Stimulated activated CD8-positive, alpha-beta memory T cell treated with anti-CD3 and anti-CD28 coated beads, Interleukin-15, amount 100 ng/mL, for 1 hour (primary cell): ENCODE results near the gene UBE2G2.
"Not testable (repeated sequence)": the region's sequence is repeated elsewhere in the genome, so short reads cannot be mapped to it uniquely, and the experiment has no call there.

Source experiments
- DNase-seq: peaks from one replicate; pipeline ENCODE4 v3.0.0-alpha.2; 2020; ENCODE audit warnings: low read depth

Gene UBE2G2

DNA sequence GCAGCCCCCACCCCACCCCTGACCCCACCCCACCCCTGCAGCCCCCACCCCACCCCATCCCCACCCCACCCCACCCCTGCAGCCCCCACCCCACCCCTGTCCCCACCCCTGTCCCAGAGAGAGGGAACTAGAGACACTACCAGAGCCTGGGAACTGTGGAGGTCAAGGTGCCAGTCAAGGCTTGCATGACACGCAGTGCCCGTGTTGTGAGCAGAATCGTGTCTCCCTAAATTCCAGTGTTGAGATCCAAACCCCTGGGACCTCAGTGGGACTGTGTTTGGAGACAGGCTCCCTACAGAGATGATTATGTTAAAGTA lies 34.7 kb upstream of the UBE2G2 start:
- DNase-seq = no peak

DNA sequence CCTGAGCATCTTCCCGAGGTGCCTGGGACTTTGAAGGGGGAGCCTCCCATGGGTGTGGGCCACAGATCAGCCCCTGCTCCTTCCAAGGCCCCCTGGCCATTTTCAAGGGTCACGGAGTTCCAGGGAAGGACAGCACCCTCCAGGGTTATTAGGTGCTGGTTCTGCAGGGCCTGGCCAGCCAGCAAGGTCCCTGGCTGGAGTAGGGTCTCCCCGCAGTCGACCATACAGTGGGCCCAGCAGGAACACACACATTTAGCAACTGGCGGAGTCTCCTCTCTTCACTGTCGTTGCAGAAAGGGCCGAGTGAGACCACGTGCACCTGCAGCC lies 34.0 kb upstream of the UBE2G2 start:
- no peak for DNase-seq

DNA sequence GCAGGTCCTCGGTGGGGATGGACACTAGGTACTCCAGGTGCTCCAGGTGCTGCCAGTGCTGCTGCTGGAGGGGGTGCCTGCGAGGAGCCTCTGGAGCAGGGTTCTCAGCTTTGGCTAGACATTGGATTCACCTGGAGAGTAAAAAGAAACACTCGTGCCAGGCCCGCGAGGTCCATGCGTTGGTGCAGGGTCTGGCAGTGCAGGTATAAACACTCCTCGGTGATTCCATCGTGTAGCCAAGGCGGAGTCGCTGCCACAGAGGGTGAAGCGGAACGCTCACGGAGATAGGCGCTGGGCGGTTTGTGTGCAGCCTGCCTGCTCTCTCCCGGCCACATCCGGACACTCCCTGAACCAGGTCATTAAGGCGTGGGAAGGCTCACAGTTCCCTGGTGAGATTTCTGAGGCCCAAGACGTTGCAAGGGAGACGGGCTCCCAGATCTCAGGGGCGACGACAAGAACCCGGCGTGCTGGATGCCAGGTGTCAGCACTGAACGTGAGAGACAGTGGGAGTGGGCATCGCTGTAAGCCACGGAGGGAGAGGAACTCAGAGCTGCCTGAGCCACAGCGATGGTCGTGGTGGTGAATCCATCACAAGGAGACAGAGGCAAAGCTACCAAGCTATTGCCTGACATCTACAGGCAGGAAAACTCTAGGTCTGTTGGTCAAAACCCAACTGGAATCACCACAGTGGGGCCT lies 33.5 kb upstream of the UBE2G2 start:
- no peak for DNase-seq

GRCh38 chr21:44834231-44834950 lies 32.8 kb upstream of the UBE2G2 start:
- no peak for DNase-seq

DNA sequence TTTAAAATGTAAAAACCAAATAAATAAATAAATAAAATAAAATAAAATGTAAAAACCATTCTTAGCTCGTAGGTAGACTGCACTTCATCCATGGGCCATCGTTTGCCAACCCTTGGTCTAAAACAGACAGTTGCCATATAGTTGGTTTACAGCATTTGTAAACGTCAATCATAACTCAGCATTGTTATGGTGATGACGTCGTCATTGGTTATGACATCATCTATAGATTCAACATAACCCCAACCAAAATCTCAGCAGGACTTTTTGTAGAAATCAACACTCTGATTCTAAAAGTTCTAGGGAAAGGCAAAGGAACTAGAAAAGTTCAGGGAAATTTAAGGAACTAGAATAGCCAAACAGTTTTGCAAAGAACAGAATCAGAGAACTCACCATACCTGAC lies 32.0 kb upstream of the UBE2G2 start:
- no peak for DNase-seq

DNA sequence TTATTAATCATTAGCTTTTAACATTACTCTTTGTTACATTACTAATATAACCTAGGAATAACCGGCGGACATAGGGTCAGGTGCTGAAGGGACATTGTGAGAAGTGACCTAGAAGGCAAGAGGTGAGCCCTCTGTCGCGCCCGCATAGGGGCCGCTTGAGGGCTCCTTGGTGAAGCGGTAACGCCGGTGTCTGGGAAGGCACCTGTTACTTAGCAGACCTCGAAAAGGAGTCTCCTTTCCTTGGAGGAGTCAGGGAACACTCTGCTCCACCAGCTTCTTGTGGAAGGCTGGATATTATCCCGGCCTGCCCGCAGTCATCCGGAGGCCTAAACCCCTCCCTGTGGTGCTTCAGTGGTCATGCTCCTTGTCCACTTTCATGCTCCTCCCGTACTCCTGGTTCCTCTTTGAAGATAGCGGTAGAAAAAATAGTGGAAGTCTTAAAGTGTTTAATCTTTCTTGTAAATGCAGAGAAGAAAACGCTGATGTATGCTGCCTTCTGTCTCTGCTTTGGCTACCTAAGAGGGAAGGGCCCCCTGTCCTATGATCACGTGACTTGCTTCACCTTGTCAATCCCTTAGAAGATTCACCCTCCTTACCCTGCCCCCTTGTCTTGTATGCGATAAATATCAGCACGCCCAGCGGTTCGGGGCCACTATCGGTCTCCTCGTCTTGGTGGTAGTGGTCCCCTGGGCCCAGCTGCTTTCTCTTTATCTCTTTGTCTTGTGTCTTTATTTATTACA lies 31.1 kb upstream of the UBE2G2 start:
- DNase-seq = not testable (repeated sequence)

GRCh38 chr21:44831227-44831860 lies 29.7 kb upstream of the UBE2G2 start:
- no peak for DNase-seq

DNA sequence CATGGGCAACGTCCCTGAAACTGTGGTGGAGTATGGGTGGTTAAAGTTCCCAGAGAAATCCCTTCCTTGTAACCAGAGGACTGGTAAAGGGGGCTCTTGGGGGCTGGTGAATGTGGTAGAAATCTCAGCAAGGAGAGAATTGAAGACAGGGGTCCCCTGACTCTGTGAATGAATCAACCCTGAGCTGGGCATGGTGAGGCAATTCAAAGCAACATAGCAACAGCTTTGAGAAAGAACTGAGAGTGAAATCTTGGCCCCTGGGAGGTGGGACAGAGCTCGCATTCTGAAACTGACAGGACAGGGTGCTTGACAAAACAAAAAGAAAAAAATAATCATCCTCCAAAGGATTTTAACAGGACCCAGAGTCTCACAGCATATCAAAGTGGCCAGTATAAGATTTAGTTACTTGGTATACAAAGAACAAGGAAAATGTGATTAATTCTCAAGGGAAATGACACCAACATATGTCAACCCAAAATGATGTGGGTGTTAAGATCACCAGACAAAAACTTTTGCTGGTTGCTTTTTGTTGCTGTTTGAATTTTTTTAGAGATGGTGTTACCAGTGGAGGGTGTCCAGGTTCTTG lies 28.0 kb upstream of the UBE2G2 start:
- no peak for DNase-seq

GRCh38 chr21:44828362-44829056 lies 26.9 kb upstream of the UBE2G2 start:
- no peak for DNase-seq

DNA sequence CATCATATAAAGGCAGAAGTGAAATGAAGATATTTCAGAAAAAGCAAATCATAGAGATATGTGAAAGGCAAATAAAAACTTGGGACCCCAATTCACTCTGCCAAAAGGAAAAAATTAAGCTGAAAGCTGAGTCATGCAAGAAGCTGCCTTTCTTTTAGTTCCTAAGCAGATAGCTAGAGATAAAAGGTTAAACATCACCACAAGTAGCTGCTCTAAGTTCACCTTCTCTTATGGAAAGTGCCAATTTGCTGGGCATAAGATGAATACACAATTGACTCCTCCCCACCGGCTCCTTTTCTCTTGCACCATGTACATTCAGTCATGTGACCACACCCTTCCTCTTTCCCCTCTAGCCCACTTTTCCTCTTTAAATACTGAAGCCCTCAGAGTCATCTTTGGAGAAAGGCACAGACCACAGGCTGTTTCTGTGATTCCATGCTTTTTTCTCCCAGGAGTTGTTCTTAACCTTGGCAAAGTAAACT lies 21.6 kb upstream of the UBE2G2 start:
- DNase-seq = no peak

GRCh38 chr21:44822484-44823178 lies 21.0 kb upstream of the UBE2G2 start:
- DNase-seq = no peak

GRCh38 chr21:44820851-44821250 lies 19.2 kb upstream of the UBE2G2 start:
- DNase-seq = no peak

DNA sequence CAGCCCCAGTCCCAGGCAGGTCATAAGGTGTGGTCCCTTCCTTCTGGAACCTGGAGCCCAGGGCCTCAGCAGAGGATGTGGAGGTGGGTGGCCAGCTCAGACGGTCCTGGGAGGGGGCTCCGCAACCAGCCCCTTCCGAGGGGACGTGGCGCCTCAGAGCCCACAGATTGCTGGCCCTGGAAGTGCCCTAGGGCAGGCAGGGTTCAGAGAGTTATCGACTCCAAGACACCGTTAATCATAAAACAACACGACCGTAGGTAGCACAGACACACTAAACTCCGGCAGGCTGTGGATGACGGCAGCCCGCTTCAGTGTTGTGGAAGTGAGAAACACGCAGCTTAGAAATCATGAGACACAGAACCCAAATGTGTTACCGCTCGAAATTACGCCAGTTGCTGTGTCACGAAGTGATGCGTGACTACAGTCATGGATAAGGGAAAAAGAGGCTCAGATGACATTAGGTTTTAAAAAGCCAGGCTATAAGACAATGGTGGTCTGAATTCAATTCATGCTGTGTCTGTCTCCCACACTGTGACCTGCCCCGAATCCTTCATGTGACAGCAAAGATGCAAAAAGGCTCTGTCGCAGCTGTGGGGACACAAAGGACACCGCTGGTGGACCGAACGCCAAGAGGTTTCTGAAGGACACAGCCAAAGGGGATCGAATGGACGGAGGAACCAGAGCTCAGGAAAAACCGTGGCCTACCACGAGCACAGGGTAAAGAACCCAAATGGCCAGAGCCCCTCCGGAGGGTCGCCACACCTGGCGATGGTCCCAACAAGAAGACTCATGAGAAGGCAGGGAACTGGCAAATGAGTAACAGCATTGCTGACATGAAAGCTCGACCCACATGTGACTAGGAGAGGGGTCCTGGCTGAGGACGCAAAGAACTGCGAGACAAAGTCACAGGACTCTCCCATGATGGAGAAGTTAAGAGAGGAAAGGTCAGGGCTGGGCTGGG lies 17.9 kb upstream of the UBE2G2 start:
- DNase-seq = no peak

DNA sequence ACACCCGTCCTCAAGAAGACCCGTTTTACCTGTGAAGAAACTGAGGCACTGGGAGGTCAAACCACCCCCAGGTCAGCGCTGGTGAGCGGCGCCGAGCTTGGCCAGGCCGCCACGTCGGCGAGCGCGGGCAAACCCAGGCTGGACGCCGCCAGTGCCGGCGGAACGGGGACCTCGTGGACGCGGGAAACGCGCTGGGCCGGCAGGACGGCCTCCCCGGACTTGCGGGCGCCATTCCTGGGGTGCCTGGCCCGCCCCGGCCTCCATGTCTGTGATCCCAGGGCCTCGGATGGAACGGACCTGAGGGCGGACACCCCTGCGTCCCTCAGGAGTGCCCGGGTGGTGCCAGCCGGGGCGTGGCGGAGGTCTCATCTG lies 17.0 kb upstream of the UBE2G2 start:
- DNase-seq = no peak

- DNase-seq = peak; percentile 58
Measured at GRCh38 chr21:44817914-44818639, 16.5 kb upstream of the UBE2G2 start, which contains the start of gene SUMO3. Gene SUMO3 (minus strand): TSS chr21:44818062. CDS start chr21:44817968, 94 bp downstream.

- peak; percentile 85 for DNase-seq
Measured at GRCh38 chr21:44817506-44817880, 15.9 kb upstream of the UBE2G2 start.

DNA sequence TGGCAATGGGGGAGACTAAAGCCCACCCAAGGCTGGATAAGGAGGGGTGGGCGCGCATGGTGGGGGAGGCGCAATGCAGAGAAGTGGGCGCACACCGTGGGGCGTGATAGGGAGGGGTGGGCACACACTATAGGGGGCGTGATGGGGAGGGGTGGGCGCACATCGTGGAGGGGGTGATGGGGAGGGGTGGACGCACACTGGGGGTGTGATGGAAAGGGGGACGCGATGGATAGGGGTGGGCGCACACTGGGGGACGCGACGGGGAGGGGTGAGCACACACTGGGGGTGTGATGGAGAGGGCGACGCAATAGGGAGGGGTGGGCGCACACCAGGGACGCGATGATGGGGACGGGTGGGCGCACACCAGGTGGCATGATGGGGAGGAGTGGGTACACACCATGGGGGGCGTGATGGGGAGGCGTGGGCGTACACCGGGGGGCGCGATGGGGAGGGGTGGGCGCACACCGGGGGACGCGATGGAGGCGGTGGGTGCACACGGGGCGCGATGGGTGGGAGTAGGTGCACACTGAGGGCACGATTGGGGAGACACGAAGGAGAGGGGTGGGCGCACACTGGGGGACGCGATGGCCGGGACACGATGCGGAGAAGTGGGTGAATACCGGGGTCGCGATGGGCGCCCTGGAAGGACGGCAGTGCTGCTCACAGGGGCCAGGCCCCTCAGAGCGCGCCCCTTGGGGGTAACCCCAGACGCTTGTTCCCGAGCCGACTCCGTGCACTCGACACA lies 15.3 kb upstream of the UBE2G2 start:
- no peak for DNase-seq

DNA sequence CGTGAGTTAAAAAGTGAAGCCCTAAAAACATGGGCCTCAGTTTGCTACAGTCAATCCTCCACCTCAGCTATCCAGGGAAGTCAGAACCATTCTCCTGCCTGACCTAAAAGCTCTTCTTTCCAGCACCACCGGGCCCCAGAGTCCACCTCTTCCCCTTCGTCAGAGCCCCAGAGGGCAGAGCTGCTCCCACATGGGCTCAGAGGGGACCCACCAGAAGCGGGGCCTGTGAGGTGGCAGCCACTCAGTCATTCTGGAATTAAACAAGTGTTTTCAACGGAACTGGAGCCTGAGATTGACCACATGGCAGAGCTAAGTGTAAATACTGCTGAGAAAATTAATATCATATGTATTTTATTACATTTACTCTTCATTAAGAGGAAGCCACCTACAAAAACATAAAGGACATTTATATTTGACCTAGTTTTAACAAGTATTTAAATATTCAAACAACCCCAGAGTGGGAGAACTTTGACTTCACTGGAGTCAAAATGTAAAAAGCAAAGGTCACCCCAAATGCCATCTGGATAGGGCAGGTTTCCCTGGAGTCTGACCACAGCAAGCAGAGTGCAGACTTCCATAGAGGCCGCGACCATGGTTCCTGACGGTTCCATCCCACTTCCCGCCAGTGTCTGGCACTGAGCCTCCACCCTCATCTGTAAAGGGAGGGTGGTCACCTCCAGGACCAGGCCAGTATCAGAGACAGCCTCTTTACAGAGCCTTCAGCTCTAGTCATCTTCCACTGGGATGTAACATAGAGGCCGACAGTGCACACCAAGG lies 14.4 kb upstream of the UBE2G2 start:
- DNase-seq = no peak
